Right forelimb (tissue), 1 donor: ENCODE results near the gene THTPA.
"Not testable (repeated sequence)": the region's sequence is repeated elsewhere in the genome, so short reads cannot be mapped to it uniquely, and the experiment has no call there.

Source experiments
- DNase-seq: peaks from one replicate; pipeline ENCODE4 v3.0.0-alpha.2; 2018

The THTPA gene

GRCh38 chr14:23533652-23534435 lies 22.2 kb upstream of the THTPA start:
- no peak for DNase-seq

GRCh38 chr14:23535943-23536342 lies 20.1 kb upstream of the THTPA start:
- no peak for DNase-seq

- no peak for DNase-seq
Measured at GRCh38 chr14:23536494-23536893, 19.6 kb upstream of the THTPA start.

- DNase-seq, result not testable (repeated sequence)
Measured at GRCh38 chr14:23536906-23537305, 19.2 kb upstream of the THTPA start.

DNA sequence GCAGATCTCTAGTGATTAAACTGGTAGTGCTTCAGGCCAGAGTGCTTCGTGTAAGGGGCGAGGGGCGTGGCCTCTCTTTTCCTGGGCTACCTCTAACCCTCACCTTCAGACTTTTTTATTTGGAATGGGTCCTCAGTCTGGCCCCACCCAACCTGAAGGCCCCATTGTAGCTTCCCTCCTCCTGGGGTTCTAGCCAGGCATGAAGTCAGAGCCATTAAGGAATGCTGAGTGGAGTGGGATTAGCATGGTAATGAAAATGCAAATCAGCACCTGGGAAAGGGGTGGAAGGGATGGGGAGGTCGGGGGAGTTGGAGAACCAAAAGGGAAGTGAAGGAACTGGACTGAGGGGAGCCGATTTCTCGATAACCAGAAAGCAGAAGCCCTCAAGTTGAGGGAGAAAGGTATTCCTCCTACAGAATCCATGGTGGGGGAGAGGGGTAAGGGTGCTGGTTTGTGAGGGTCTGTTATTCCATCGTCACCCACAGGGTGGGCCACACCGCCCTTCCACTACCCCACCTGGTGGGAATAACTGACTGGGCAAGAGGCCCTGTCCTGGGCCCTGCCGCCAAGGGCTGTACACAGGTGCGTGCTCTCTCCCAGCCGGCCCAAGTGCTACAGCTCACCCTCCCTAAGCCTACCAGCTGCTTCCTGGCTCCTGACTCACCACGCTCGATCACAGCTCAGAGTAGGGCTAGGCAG lies 18.6 kb upstream of the THTPA start:
- DNase-seq, result no peak

GRCh38 chr14:23538050-23538718 lies 17.9 kb upstream of the THTPA start:
- DNase-seq, result no peak

- DNase-seq, result no peak
Measured at GRCh38 chr14:23538785-23539184, 17.3 kb upstream of the THTPA start.

- DNase-seq, result no peak
Measured at GRCh38 chr14:23539248-23540140, 16.6 kb upstream of the THTPA start.

DNA sequence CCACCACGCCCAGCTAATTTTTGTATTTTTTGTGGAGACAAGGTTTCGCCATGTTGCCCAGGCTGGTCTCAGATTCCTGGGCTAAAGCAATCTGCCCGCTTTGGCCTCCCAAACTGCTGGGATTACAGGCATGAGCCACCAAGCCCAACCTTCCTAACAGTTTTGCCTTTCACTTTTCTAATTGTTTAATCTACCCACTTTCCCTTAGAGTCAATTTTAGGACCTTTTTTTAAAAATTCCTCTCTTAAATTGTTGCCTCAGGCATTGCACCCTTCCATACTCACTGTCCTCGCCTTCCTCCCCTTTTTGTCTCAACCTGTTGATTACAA lies 16.0 kb upstream of the THTPA start:
- DNase-seq, result no peak

DNA sequence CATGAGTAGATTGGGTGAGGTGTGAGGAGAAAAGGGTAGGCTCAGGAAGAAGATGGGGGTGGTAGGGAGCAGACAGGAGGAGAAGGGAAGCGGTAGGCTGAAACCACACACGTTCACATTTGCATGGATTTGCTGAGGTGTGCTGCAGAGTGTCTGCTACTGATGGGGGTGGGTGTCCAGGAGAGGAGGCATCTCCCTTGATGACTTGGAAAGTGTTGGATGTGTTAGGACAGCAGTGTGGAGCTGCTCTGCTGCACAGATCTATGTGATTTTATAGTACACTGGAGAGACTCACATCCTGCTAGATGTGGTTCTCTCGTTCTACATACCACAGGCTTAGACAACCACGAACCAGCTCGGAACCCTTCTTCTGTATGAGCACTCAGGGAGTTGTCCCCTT lies 13.8 kb upstream of the THTPA start:
- no peak for DNase-seq

DNA sequence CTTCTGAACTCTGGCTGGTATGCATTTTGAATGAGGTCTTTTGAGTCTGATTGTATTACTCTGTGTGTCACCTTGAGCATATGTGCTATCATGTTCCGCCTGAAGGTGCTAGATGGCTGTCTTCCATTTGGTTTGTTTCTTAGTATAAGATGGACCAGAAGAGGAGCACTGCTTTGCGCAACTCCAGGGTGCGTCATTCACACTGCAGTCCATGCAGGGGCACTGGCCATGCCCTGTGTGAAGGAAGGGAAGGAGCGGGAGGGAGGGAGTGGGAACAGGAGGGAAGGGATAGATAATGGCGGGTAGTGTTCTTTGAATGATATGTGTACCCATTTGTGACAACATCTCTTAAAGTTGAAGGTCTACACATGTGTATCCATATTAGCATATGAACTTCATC lies 12.7 kb upstream of the THTPA start:
- DNase-seq, result no peak

GRCh38 chr14:23544511-23545447 lies 11.3 kb upstream of the THTPA start:
- DNase-seq, result no peak

DNA sequence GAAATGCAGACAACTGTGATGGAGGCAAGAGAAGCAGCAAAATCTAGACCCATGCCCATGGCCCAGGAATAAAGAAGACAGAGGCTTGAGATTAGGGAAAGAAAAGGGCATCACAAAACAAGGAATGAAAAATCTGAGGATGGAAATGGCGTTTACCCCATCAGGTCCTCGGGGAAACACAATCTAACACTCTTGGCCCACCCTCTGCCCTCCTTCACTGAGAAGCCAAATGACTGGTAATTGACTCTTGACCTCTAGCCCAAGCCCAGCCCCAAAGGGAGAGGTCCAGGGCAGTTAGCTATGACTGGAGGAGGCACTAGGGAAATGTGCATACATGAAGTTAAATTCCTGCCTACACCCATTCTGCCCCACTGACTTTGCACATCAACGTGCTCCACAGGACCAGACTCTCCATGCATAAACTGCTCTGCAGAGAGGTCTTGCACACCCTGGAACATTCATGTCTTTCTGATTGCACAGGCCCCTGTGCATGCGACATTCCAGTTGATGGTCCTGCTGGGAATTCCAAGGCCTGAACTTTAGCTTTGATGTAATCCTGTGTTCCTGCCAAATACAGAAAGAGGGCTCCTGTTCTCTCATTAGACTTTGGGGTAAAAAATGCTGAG lies 10.2 kb upstream of the THTPA start:
- DNase-seq, result no peak

- DNase-seq, result no peak
Measured at GRCh38 chr14:23546450-23547035, 9.5 kb upstream of the THTPA start.

DNA sequence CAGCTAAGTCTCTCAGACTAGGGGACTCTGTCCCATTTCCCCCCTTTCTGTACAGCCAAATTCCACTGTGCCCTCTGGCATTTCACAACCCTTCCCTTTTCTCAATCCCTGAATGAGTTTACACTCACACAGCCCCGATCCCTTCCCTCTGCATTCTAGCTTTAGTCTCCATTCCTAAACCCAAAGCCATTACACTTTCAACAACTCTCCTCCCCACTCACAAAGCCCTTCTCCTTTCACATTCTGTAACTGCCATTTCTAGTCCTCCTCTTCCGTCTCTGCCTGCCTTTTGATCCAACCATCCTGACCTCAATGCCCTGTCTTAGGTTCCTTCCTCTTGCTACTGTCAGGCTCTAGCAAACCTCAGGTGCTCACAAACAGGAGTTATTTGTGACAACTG lies 8.1 kb upstream of the THTPA start:
- no peak for DNase-seq

GRCh38 chr14:23548351-23549318 lies 7.4 kb upstream of the THTPA start:
- DNase-seq, result no peak

- no peak for DNase-seq
Measured at GRCh38 chr14:23550131-23550811, 5.8 kb upstream of the THTPA start.

- no peak for DNase-seq
Measured at GRCh38 chr14:23550812-23551265, 5.2 kb upstream of the THTPA start.
